ENCODE data around the gene FHIP1A. TPM values are rescaled to one million over a fixed set of nuclear protein-coding genes. Genes with fewer than 3 reads are reported as not detected.

The FHIP1A gene
- total and polyA plus RNA-seq, 2 of the 8 experiments (the other 6 are each of a cell fraction or from before 2014, with no cell fraction given): 17.9 to 75.2 TPM

GRCh38 chr4:151427266-151427665, 18.3 kb downstream of the FHIP1A start:
- Histone ChIP-seq H3K27me3 (replicated peaks in 1 of 4; ENCODE audit: control insufficient read depth in 3 of 4, extremely low read depth in 1 of 4, insufficient read depth in 3 of 4, low read length in 3 of 4) (no peaks in the 10 kb centered on the region), H3K9ac (replicated peaks in 1 of 4; ENCODE audit: extremely low read depth in 1 of 4, low read depth in 3 of 4, low read length in 3 of 4) (no peak overlapping the region; a peak in 1 of 7 replicates), H3K36me3 (ENCODE audit: control insufficient read depth in 2 of 4, insufficient read depth in 4 of 4, low read length in 3 of 4) (no peaks in the 10 kb centered on the region), H4K20me1 (replicated peaks in 1 of 2; ENCODE audit: control insufficient read depth in 1 of 2, insufficient read depth in 2 of 2, low read length in 2 of 2) (no peaks in the 10 kb centered on the region), H3K14ac (ENCODE audit: insufficient read length) (no peak overlapping the region), H3K9me3 (ENCODE audit: insufficient read depth in 2 of 2, low read depth in 1 of 2, low read length in 1 of 2) (no peaks in the 10 kb centered on the region; a peak in 1 of 4 replicates), H4K8ac (ENCODE audit: extremely low read depth, insufficient read depth, low read length) (no peak overlapping the region), H3K4me1 (replicated peaks in 1 of 4; ENCODE audit: control insufficient read depth in 3 of 4, insufficient read depth in 4 of 4, low read length in 3 of 4) (peaks cover 2 to 12% (median 6%) of the 10 kb centered on the region in 4 experiments; a peak in 4 of 7 replicates), H3K4ac (replicated peaks; ENCODE audit: insufficient read length, low read depth, low read length) (no peak overlapping the region), H2BK15ac (ENCODE audit: low read length) (no peak overlapping the region), H3K4me3 (ENCODE audit: extremely low read depth in 1 of 4, insufficient read depth in 2 of 4, low read depth in 3 of 4, low read length in 4 of 4) (no peak overlapping the region), H2BK5ac (ENCODE audit: low read depth, low read length) (no peak overlapping the region), H2AK5ac (ENCODE audit: low read depth, low read length) (no peak overlapping the region), H3K79me1 (ENCODE audit: low read depth, low read length) (peaks cover 3% of the 10 kb centered on the region; the same call in 1 of the 2 replicates), H4K5ac (ENCODE audit: insufficient read length, low read depth, low read length) (no peak overlapping the region), H3K79me2 (ENCODE audit: control insufficient read depth in 1 of 2, insufficient read depth in 2 of 2, low read length in 2 of 2) (peaks cover under 1 to 91% of the 10 kb centered on the region in 2 experiments; a peak in 2 of 4 replicates), H3K23ac (ENCODE audit: insufficient read length) (no peak overlapping the region), H3K4me2 (ENCODE audit: insufficient read depth in 1 of 2, low read depth in 2 of 2, low read length in 2 of 2) (no peak overlapping the region), H2AFZ (ENCODE audit: low read length) (no peak overlapping the region), H2BK12ac (ENCODE audit: low read depth, low read length) (no peak overlapping the region), H3K23me2 (ENCODE audit: low read depth, low read length) (no peaks in the 10 kb centered on the region), H3K56ac (replicated peaks; ENCODE audit: insufficient read length, low read depth, low read length) (no peak overlapping the region), H4K91ac (replicated peaks; ENCODE audit: insufficient read length, low read length) (no peak overlapping the region), H2BK120ac (replicated peaks; ENCODE audit: low read depth, low read length) (no peak overlapping the region), H3K18ac (ENCODE audit: extremely low read depth, low read length) (no peak overlapping the region), H2BK20ac (ENCODE audit: low read length) (no peak overlapping the region), H3K27ac (ENCODE audit: low read depth, low read length) (no peak overlapping the region)
- WGBS, 2 experiments (ENCODE audit: extremely low coverage in 1 of 2, insufficient coverage in 1 of 2, insufficient read length in 1 of 2, insufficient replicate concordance in 2 of 2, low coverage in 1 of 2, low lambda C conversion rate in 2 of 2, missing lambda C conversion rate in 1 of 2): 92% methylated on average over 1 of the region's 1 CpG; no CpG with 5 or more reads in 1 of the 2 experiments
- no peak for FAIRE-seq
- POLR2A ChIA-PET (ENCODE audit: partially characterized antibody): interaction anchor here (1.6 kb wide), 1 partner anchor 18 kb away, joined by 4 read pairs; the partner anchor contains the start of gene FHIP1A
- DNase-seq (ENCODE audit: low read depth in 1 of 2, low spot score in 2 of 2): no peak
- CTCF ChIA-PET (ENCODE audit: partially characterized antibody): interaction anchor here (1.1 kb wide), 1 partner anchor 150 kb away, joined by 6 read pairs; the partner anchor contains the start of gene PRSS48
- no peak for TF ChIP-seq SIRT6 (IDR thresholded peaks at IDR 0.05; ENCODE audit: low read length)
- TF ChIP-seq GTF2F1 (IDR thresholded peaks at IDR 0.05; ENCODE audit: borderline replicate concordance, low read depth, low read length): no peak
- TF ChIP-seq NRF1 (IDR thresholded peaks at IDR 0.05; ENCODE audit: low read depth, low read length): no peak
- no peak for TF ChIP-seq EZH2 (IDR thresholded peaks at IDR 0.05; ENCODE audit: low read depth, low read length, severe bottlenecking)
- no peak for TF ChIP-seq CEBPB (IDR thresholded peaks at IDR 0.05; ENCODE audit: low read depth, low read length)
- no peak for TF ChIP-seq KDM4A (IDR thresholded peaks at IDR 0.05; ENCODE audit: low read depth, low read length, severe bottlenecking)
- TF ChIP-seq RBBP5 (IDR thresholded peaks at IDR 0.05; ENCODE audit: borderline replicate concordance, low read depth, low read length): no peak
- TF ChIP-seq MAFK (IDR thresholded peaks at IDR 0.05; ENCODE audit: low read depth, low read length): no peak
- no peak for TF ChIP-seq EP300 (IDR thresholded peaks at IDR 0.05; ENCODE audit: borderline replicate concordance in 1 of 2, low read depth in 2 of 2, low read length in 2 of 2)
- no peak for TF ChIP-seq EGR1 (IDR thresholded peaks at IDR 0.05; ENCODE audit: borderline replicate concordance, low read depth, low read length)
- no peak for TF ChIP-seq RXRA (IDR thresholded peaks at IDR 0.05; ENCODE audit: insufficient read depth, low read depth, low read length)
- no peak for TF ChIP-seq RFX5 (IDR thresholded peaks at IDR 0.05; ENCODE audit: borderline replicate concordance, low read depth, low read length)
- TF ChIP-seq POU5F1 (IDR thresholded peaks at IDR 0.05; ENCODE audit: low read depth, low read length): no peak
- no peak for TF ChIP-seq ZNF274 (IDR thresholded peaks at IDR 0.05; ENCODE audit: borderline replicate concordance, extremely low read depth, low read length)
- no peak for TF ChIP-seq SP4 (IDR thresholded peaks at IDR 0.05; ENCODE audit: low read length)

All from H1 (cell line).